Diencephalon (tissue), 1 donor: ENCODE data around the gene ATP6V0A4. TPM values are rescaled to one million over a fixed set of nuclear protein-coding genes. Genes with fewer than 3 reads are reported as not detected.

Experiments used
- total RNA-seq: library from RNA; depleted of rRNA; stranded (reverse); fragments of >200 nt; gene quantifications from one replicate; pipeline ENCODE4 v1.2.3, GENCODE V29; 2014

The ATP6V0A4 gene
- 0.69 TPM for total RNA-seq

GRCh38 chr7:138797715-138798320 is at the start of gene ATP6V0A4, which contains the start of gene TMEM213:
Gene ATP6V0A4 (minus strand): TSS chr7:138798196. CDS start chr7:138771247, 26,949 bp downstream.
Gene TMEM213 (plus strand): TSS chr7:138797994. CDS start chr7:138798105, 111 bp downstream.

DNA sequence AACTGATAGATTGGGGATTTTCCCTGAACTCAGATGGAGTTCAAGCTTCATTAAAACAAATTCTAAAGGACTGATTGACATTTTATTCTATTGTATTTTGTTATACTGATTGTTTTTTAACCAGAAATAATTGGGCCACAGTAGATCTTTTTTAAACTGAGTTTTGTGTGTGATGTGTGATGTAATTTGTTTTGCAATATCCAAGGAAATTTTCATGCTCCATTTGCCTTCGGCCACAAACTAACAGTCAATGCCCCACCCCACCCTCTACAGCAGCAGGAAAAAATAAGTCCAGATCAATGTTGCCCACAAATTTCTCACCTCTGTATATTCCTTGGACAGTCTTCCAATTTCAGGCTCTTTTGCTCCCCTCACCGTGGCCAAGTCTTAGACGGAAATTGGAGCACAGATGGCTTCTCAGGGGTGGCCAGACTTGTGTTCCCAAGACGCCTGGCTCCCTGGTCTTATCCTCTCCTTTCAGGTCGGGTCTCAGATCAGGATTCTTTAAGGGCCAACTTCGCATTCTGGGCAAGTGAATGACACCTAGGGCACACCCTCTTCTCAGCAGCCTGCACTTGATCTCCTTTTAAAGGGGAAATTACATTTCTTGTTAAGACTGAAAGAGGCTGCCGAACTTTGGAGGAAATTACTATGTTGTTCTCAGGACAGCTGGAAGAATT is 97.0 kb downstream of the ATP6V0A4 start, which contains the start of gene SVOPL:
Gene SVOPL, minus strand, starts transcription at position 506 of the 680 bp plus-strand sequence. CDS start 22,317 bp downstream, outside the sequence.

Other genes with a start within 250 kb of the ATP6V0A4 start
- gene SVOPL, start 96.8 kb downstream of the ATP6V0A4 start, total RNA-seq, result 3.0 TPM
- gene TMEM213, start 202 bp downstream of the ATP6V0A4 start, total RNA-seq, result not detected
- gene KIAA1549, start 183.2 kb upstream of the ATP6V0A4 start, total RNA-seq, result 30.4 TPM
- gene ZC3HAV1L, start 237.8 kb upstream of the ATP6V0A4 start, total RNA-seq, result 11.5 TPM